ENCODE results near the gene PCSK2.

GRCh38 chr20:17189976-17190695 is 36.7 kb upstream of the PCSK2 start:
- TF ChIP-seq CTCF (IDR thresholded peaks at IDR 0.05) (no peak), POLR2A (IDR thresholded peaks at IDR 0.05) (no peak), POLR2AphosphoS5 (IDR thresholded peaks at IDR 0.05) (no peak), EP300 (IDR thresholded peaks at IDR 0.05; ENCODE audit: low read depth) (no peak)

Data from transverse colon (tissue), 4 donors.